GM21825 (cell line): ENCODE measurements around the gene SGCD.

Source experiments
- ATAC-seq: cut with Tn5 transposase; IDR thresholded peaks from one replicate; pipeline ENCODE4 v1.9.1; 2021; ENCODE audit warnings: mild to moderate bottlenecking, moderate library complexity; ENCODE audit not compliant: unreplicated experiment

SGCD gene

DNA sequence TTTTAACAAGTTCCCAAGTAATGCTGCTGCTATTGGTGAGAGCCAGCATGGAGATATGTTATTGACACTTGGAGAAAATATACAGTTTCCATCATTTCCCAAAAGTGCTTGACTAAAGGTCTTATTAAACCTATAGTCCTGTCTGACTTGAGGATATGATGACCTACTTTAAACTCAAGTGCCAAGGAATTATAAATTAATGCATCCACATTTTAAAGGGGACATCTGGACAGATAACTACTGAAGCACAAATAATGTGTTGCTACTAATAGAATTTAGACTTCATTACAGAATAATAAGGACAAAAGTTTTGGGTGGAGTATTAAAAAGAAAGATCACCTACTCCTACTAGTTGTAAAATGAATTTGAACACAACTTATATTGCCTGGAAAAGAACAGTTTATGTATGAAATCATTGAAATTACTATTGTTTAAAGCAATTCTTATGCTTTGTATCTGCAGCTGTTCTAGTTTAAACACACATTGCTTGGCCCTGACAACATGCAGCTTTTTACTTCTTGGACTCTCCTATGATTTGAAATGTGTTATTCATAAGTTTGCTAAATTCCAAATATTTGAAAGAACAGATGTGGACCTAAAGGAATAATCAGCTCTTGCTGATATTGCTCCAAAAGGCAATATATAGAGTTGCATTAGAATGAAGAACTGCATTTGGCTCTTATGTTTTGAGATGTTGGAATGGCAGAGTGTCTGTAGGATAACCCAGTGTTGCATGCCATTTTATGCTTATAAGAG, 73.4 kb downstream of the SGCD start:
- no peak for ATAC-seq

DNA sequence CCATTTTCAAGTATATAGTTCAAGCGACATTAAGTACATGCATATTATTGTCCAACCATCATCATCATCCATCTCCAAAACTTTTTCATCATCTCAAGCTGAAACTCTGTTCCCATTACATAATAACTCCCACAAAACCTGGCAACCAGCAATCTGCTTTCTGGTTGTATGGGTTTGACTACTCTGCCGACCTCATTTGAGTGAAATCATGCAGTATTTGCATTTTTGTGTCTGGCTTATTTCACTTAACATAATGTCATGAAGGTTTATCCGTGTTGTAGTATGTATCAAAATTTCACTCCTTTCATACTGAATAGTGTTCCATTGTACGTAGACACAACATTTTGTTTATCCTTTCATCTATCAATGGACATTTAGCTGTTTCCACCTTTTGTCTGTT, 74.8 kb downstream of the SGCD start:
- no peak for ATAC-seq

DNA sequence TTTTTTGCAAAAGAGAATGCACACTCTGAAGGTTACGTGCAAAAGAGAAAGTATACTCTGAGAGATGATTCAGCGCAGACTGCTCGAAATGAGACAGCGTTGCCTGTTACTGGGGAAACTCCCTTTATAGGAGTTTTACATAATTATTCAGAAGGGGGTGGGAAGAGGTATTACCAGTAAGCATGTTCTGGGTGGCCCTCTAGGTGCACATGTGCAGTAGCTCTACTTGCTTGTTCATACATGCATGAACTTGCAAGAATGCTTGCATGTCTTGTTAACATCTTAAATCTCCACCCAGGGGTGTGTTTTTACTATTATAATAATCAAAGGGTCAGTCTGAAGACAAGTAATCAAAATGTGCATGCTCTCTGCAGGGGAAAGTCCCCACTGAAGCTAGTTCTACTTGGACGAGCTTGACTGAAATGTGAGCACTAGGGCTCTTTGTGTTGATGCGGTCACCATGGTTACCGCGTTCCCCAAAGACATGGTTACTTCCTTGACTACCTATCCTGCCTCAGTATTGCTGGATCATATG, 75.5 kb downstream of the SGCD start:
- peak; percentile 98 for ATAC-seq

DNA sequence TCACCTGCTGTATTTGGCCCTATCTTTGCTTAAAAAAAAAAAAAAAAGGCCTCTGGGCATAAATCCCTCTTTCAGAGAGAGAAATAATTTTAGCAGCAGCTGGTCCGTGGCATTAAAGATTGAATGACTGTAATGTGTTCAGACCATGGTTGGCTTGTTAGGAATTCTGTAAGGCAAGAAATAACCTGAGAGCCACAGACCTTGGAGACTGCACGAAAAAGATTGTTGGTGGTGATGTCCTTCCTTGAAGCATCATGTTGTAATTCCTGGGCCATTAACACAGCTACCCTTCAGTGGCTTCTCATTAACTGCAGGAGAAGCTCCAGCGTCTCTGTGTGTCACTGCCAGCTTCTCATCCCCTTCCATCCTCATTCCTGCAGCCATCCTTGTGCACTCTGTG, 79.0 kb downstream of the SGCD start:
- ATAC-seq = no peak

DNA sequence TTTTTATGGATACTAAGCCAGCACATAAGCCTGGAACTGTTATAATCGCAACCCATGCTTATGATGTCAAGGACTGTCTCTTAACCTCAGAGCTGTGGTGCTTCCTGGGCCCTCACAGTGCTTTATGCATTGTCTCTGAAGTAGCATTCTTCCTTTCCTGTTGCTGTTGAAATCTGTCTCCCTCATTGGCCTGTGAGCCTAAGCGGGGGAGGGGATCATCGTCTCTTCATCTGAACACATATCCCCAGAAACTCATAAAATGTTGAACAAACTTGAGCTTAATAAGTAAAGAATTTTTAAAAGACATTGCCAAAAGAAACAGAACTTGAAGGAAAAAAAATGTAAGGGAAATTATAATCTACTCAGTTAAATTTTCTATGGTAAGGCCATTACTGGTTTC, 80.3 kb downstream of the SGCD start:
- no peak for ATAC-seq

DNA sequence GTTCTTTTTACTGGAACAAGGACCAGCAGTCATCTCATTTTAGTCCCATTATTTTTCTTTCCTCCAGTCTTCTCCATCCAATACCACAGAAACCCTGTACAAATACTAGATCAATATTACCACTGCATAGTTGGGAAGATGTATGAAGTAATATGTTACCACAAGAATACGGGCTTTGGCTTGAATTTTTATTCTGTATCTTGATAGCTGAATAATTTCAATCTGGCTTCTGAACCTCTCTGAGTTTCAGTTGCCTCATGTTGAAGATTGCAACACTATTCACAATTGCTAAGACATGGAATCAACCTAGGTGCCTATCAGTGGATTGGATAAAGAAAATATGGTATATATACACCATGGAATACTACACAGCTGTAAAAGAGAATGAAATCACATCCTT, 82.9 kb downstream of the SGCD start:
- ATAC-seq = no peak

DNA sequence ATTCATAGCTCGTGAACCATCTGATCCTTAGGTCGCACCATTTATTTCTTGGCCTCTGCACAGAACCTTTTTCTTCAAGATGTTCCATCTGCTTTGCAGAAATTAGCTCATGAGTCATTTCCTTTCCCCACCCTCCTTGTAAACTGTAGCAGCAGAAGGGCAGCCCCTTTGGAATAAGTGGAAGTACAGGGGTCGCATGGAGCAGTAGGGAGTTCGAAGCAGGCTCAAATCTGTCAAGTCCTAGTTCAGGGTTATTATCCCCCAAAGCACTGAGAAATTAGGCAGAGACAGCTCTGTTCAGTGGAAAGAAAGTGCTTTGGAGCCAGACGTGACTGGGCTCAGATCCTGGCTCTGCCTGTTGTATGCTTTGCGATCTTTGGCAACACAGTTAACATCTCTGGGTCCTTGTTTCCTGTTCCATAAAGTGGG, 84.2 kb downstream of the SGCD start:
- ATAC-seq = no peak

DNA sequence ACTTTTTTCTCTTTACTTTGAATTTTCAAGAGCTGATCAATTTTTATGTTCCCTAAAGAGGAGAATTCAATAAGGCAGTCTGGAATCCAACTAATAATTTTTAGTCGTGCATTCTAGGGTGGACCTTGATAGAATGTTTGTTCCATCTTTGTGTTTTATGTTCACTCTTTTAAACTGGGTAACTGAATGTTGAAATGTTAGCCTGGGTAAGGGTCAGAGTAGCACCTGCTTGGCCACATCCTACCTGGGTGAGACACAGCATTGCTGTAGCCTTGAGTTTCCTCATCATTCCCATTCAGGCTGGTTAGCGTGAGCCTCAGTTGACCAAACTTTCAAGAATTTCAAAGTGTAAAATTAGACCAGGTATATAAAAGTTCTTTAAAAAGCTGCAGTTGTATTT, 85.0 kb downstream of the SGCD start:
- no peak for ATAC-seq

DNA sequence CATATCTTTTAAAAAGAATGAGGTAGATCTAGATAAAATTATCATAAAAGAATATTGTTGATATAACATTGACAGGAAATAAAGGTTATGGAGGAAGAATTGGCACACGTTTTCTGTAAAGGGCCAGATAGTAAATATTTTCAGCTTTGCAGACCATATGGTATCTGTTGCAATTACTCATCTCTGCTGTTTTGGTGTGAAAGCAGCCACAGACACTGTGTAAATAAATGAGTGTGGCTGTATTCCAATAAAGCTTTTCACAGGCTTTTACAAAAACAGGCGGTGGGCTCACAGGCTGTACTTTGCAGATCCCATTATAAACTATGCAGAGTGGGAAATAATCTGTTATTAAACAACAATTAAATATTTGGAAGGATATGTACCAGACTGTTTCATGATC, 87.4 kb downstream of the SGCD start:
- ATAC-seq = no peak

DNA sequence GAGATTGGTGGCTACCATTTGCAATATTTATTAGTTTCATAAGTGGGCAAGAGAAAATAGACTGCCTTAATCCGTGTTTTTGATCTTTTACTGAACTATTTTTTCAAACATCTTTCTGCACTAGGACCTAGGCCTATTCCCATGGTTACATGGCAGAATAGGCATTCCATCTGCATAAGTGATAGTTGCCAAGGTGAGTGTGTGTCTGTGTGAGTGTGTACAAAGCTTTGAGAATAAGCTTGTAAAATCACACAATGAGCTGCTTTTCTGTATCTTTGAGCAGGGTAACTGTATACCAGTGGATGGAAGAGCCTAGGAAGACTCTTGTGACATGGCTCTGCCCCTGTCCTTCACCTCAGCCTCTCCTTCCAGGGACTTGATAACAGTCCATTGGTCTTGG, 92.7 kb downstream of the SGCD start:
- no peak for ATAC-seq

DNA sequence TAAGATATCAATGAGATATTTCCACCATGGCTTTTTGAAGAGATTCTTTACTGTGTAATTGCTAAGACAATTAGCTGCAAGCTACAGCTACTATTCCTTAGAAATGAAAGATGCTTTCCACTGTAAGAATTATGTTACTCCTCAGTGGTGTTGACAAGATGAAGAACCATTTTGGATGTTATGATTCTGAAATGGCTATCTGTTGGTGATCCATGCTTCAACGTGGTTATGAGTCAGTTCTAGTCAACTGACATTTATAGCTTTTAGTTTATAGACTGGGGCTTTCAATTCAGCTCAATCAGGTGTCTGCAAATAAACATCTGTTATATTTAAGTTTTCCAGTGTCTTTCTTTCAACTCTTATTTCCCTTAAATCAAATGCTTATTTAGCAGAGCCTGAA, 93.7 kb downstream of the SGCD start:
- ATAC-seq = no peak

DNA sequence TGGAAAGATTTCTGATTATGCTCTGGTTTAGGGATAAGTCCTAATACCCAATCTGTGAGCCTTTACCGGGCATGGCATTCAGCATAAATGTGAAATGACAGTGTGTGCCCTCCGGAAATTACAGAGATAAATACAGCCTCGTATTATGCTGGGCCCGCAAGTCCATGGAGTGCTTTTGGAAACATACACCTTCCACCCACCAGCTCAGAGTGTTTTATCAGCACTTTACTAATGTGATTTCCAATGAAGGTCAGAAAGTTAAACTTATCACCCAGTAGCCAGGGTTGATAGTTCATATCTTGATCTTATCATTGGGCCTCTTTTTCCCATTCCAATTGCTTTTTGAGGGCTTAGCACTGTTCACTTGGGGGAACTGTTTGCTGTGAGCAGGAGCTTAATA, 94.8 kb downstream of the SGCD start:
- no peak for ATAC-seq

DNA sequence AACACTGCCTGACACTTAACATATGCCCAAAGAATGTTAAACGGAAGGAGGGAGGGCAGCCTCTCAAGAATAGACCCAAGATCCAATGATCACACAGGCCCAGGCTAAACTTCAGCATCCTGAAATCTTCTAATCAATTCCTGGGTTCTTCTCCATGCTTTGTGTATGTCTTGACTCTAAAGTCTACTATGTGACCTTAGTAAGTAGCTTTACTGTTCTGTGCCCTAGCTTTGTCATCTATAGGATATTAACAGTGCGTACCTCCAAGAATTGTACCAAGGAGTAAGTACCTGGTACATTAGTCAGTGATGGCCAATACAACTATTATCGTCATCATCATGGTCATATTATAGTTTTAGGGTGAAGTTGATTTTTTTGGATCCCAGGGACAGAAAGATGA, 96.6 kb downstream of the SGCD start:
- no peak for ATAC-seq

DNA sequence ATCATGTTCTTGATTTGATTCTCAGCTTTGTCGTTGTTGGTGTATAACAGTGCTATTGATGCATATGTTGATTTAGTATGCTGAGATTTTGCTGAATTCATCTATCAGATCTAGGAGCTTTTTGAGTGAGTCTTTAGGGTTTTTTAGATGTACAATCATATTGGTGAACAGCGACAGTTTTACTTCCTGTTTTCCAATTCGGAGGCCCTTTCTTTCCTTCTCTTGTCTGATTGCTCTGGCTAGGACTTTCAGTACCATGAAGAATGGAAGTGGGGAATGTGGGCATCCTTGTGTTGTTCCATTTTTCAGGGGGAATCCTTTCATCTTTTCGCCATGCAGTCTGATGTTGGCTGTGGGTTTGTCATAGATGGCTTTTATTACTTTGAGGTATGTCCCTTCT, 100.4 kb downstream of the SGCD start:
- ATAC-seq = no peak

DNA sequence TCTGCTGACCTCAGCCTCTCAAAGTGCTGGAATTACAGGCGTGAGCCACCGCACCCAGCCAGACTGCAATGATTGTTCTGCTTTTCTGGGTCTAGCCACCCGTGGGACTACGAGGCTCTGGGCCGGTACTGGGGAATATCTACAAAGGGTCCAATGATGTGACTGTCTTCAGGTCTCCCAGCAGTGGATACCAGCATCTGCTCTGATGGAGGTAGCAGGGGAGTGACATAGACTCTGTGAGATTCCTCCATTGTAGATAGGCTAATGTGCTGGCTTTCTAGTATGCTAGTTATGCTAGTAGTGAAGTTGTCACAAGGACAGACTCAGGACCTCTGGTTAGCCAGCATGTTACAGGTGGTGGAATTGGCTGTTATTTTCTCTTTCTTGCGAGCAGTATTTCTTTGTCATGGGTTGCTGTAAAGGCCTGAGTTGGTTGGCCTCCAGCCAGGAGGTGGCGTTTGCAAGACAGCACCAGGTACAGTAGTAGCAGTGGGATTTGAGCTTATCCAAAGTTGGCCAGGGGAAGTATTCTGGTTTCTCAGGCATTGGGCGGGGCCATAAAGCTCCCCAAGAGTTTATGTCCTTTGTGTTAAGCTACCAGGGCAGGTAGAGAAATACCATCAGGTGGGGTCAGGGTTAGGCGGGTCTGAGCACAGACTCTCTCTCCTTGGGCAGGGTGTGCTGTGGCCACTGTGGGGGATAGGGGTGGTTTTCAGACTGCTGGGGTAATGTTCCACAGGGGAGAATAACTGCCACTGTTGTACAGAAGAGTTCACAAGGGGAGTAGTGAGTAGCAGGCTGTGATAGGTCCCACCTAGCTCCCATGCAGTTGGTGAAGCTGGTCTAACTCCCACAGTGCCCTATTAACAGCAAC, 105.2 kb downstream of the SGCD start:
- no peak for ATAC-seq

DNA sequence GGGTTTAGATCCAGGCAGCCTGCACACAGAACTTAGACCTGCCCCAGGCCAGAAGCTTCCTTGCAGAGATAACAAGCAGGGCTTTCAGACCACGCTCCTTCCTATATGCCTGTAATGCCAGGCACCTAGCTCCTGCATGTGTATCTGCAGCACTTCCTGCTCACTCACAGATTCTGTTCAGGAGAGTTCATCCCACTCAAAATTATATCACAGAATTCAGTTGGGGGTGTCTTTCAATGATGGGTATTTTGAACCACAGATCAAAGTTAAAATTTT, 105.8 kb downstream of the SGCD start:
- ATAC-seq = no peak

DNA sequence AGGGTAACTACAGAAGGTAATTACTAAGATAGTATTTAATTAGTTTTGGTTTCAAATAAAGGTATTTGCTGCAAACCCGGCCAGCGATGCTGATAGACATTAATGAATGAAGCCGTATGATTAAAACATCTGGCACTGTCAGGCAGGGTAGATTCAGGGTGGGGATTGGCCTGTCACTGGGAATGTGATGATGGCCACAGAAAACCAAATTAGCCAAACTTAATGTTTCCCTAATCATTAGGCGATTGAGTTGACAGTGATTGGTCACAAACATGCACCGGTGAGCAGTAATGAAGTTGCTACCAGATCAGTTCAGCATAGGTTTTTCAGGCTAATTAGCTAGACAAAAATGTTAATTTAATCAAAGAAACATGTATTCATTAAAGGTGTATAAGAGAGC, 107.5 kb downstream of the SGCD start:
- no peak for ATAC-seq

DNA sequence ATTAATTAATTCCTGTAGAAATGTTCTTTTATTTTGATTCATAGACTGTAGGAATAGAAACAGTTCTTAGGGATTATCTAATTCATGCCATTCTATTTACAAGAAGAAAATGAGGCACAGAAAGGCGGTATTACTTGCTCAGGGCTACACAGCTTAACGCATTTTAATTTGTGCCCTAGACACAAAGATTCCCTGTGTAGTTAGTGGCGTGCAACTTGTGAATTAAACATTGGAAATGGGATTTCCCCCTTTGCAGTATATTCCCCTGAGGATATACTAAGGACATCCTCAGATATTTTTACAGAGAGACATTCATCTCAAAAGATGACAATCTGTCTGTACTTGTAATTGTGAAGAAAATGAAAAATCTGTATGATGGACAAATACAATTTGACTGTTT, 108.1 kb downstream of the SGCD start:
- no peak for ATAC-seq

DNA sequence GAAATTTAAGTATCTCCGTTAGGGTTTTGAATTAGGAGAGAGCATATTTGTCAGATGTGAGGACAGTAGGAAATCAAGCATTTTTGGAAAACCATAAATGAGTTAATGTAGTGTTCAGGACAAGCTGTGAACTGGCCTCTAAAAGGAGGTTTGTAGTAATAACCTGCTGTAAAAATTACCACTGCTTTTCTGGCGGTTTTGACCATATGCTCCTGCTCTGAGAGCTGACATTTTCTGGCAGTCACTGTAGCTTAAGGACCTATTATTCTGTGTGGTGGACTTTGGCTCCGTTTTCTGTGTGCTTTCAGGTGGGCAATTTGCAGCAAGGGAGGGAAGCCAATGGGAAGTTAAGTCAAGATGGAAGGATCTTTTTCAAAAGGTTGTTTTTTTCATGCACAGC, 111.1 kb downstream of the SGCD start:
- ATAC-seq = no peak

DNA sequence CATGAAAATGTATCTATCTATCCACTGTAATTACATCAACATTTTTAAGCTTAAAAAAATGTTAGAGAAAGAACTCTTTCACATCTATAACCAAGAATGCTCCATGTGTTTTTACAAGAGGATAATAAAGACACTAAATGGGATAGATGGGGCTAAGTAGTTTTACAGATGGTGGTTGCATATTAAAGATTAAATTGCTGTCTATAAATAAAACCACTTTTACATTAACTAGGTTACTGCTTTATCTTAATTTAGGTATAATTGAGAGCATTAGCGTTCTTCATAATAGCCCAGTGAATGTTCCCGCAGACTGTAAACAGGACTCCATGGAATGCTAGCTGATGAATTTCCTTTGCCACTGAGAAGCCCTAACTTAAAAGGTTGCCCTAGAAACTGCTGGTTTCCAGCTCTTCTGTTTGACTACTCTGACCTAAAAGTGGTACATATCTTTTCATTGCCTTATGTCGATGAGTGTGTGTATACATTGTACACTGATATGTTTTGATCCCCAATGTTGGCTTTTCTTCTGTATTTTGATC, 117.9 kb downstream of the SGCD start:
- ATAC-seq = no peak

DNA sequence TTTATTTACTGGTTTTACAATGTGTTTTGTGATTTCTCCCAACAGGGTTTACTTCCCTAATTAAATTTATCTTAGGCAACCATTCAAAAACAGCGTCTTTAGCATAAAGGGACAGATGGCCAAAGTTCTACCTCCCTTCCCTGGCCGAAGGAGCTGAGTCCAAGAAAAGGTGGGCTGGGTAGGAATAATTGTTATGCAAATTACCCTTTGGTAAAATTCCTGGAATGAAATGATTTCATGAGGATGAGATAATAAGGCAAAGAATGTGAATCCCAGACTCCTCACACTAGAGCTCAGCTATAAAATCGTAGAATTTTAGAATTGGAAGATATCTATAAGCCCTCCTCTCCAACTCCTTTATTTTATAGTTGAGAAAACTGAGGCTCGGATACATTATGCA, 119.6 kb downstream of the SGCD start:
- ATAC-seq = no peak

DNA sequence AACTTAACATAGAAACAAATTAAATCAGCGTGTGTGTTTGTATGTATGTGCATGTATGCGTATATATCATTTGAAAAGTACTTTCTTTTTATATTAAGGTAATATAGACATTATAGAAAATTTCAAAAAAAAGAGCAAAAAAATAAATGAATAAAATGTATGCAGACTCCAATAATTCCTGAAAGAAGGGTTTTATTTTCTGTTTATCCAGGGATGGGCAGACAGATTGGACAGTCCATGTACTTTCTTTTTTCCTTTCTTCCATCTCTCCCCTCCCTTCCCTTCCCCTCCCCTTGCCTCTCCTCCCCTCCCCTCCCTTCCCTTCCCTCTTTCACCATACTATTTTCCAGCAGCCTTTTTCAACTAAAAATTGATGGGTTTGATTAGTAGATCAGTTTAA, 123.8 kb downstream of the SGCD start:
- no peak for ATAC-seq
